K562 (cell line): ENCODE results near the gene LRRC71. TPM values are rescaled to one million over a fixed set of nuclear protein-coding genes. Genes with fewer than 3 reads are reported as not detected.

Source experiments
- ATAC-seq: fragments of 200-7000 bp; cut with Tn5 transposase; 3 replicates; pipeline ENCODE4 v1.9.1; 2020; ENCODE audit warnings: moderate library complexity
- BruUV-seq: library from RNA; stranded (reverse); fragments of 400-500 nt; replicated peaks from 2 replicates; lab custom pipeline; 2021; lab: Mats Ljungman, UMichigan
- CTCF ChIA-PET: fragments of 300-600 bp; formaldehyde crosslinking; extraction: SDS; loops from one replicate; lab custom pipeline; 2021; ENCODE audit warnings: low intra/inter-chr PET ratio; lab: Yijun Ruan, JAX
- POLR2A ChIA-PET: fragments of 300-600, 350-650 bp; sonication (Branson Sonifier 250); formaldehyde crosslinking; extraction: SDS; loops from one replicate; lab custom pipeline; 2021; ENCODE audit warnings: antibody characterized with exemption, inconsistent platforms; lab: Yijun Ruan, JAX
- DNase-seq, 4 experiments: peaks; one replicate each; pipeline versions ENCODE4 v3.0.0 to v3.0.0-alpha.2; 2011 to 2018; ENCODE audit warnings: low spot score in 3 of 4, mixed read lengths in 3 of 4; ENCODE audit errors: extremely low read depth in 1 of 4
- FAIRE-seq: peaks from 2 replicates; lab custom pipeline; 2011; peaks lifted over from hg19 to GRCh38; lab: Jason Lieb, UNC
- H2AFZ ChIP-seq: 2 replicates; pipeline ENCODE4 v1.6.0; 2011; ENCODE audit warnings: low read depth, low read length, control low read depth, inconsistent platforms
- H3K27ac ChIP-seq: fragments of 200-600 bp; 3 replicates; pipeline ENCODE4 v1.8.0; 2011; ENCODE audit warnings: low read depth, mild to moderate bottlenecking, control low read depth, inconsistent platforms, low read length, moderate library complexity, mixed read lengths; ENCODE audit errors: extremely low read depth
- H3K27me3 ChIP-seq, 2 experiments: fragments of 300-600 bp in 1 of 2; 2 replicates in 1 of 2; 3 replicates in 1 of 2; pipeline versions ENCODE4 v1.6.0 to v1.8.0; 2011; ENCODE audit warnings: inconsistent platforms in 2 of 2, low read length in 2 of 2, mild to moderate bottlenecking in 1 of 2, mixed read lengths in 1 of 2, moderate library complexity in 1 of 2; ENCODE audit not compliant: control insufficient read depth in 2 of 2, insufficient read depth in 2 of 2
- H3K36me3 ChIP-seq: fragments of 300-600 bp; 3 replicates; pipeline ENCODE4 v1.8.0; 2011; ENCODE audit warnings: mild to moderate bottlenecking, low read length, inconsistent platforms; ENCODE audit not compliant: control insufficient read depth, insufficient read depth
- H3K4me1 ChIP-seq, 2 experiments: fragments of 200-600 bp in 1 of 2; replicated peaks in 1 of 2; 2 replicates in 1 of 2; 3 replicates in 1 of 2; pipeline versions ENCODE4 v1.5.1 to v1.8.0; 2011; ENCODE audit warnings: inconsistent platforms in 2 of 2, low read length in 2 of 2, mild to moderate bottlenecking in 1 of 2, mixed read lengths in 1 of 2, moderate library complexity in 1 of 2; ENCODE audit not compliant: control insufficient read depth in 2 of 2, insufficient read depth in 2 of 2
- H3K4me2 ChIP-seq: 2 replicates; pipeline ENCODE4 v1.6.1; 2011; ENCODE audit warnings: low read length, control low read depth, inconsistent platforms, mixed read lengths; ENCODE audit not compliant: insufficient read depth
- H3K4me3 ChIP-seq: fragments of 200-600 bp; sonication (generic), shearing (Covaris generic); 2 replicates; pipeline ENCODE4 v1.5.1; 2016; ENCODE audit warnings: control low read depth, inconsistent platforms
- H3K79me2 ChIP-seq: fragments of 200-600 bp; 3 replicates; pipeline ENCODE4 v1.8.0; 2011; ENCODE audit warnings: low read length, inconsistent platforms; ENCODE audit not compliant: control insufficient read depth, insufficient read depth
- H3K9ac ChIP-seq, 2 experiments: 2 replicates each; pipeline versions ENCODE4 v1.6.0 to v1.6.1; 2011; ENCODE audit warnings: low read depth in 2 of 2, low read length in 2 of 2, control low read depth in 1 of 2, inconsistent platforms in 1 of 2, mild to moderate bottlenecking in 1 of 2, mixed read lengths in 1 of 2; ENCODE audit not compliant: insufficient read depth in 1 of 2
- H3K9me1 ChIP-seq: one replicate; pipeline ENCODE4 v1.6.0; 2011; ENCODE audit warnings: inconsistent platforms, mild to moderate bottlenecking, low read length, moderate library complexity; ENCODE audit not compliant: control insufficient read depth, insufficient read depth
- H3K9me3 ChIP-seq: replicated peaks from 2 replicates; pipeline ENCODE4 v1.5.1; 2011; ENCODE audit warnings: low read depth, low read length, inconsistent platforms; ENCODE audit not compliant: control insufficient read depth, insufficient read depth
- H4K20me1 ChIP-seq: replicated peaks from 2 replicates; pipeline ENCODE4 v1.6.1; 2011; ENCODE audit warnings: low read length, inconsistent platforms, mixed read lengths; ENCODE audit not compliant: control insufficient read depth, insufficient read depth
- CC2D1A ChIP-seq: fragments of 450-650 bp; IDR thresholded peaks from 2 replicates; pipeline ENCODE4 v1.6.1; 2017; ENCODE audit warnings: mild to moderate bottlenecking
- FOXK1 ChIP-seq: sonication (generic); formaldehyde crosslinking; IDR thresholded peaks from 2 replicates; pipeline ENCODE4 v1.8.0; 2022; ENCODE audit warnings: missing genetic modification reagents, mild to moderate bottlenecking, borderline replicate concordance
- KDM1A ChIP-seq, 2 experiments: fragments of 450-650 bp; IDR thresholded peaks; 2 replicates each; pipeline ENCODE4 v1.6.1; 2016; ENCODE audit warnings: mild to moderate bottlenecking in 2 of 2
- KLF1 ChIP-seq: fragments of 450-650 bp; IDR thresholded peaks from 2 replicates; pipeline ENCODE4 v1.6.1; 2016; ENCODE audit warnings: missing genetic modification characterization, missing compliant biosample characterization
- PTTG1 ChIP-seq: fragments of 450-650 bp; IDR thresholded peaks from 2 replicates; pipeline ENCODE4 v1.6.1; 2016; ENCODE audit warnings: low read depth, mild to moderate bottlenecking, missing genetic modification characterization, missing compliant biosample characterization
- TEAD1 ChIP-seq, 2 experiments: fragments of 450-650 bp in 1 of 2; sonication (generic) in 1 of 2; formaldehyde crosslinking; IDR thresholded peaks; 2 replicates each; pipeline versions ENCODE4 v1.4.0 to v1.8.0; 2020 to 2022; ENCODE audit warnings: mild to moderate bottlenecking in 2 of 2, missing genetic modification reagents in 1 of 2
- TGIF2 ChIP-seq: sonication (generic); formaldehyde crosslinking; IDR thresholded peaks from 2 replicates; pipeline ENCODE4 v1.8.1; 2022; ENCODE audit warnings: mild to moderate bottlenecking, missing genetic modification reagents, moderate library complexity
- ZFPM2 ChIP-seq: fragments of 250-450 bp; sonication (Bioruptor Pico); IDR thresholded peaks from 2 replicates; pipeline ENCODE4 v1.5.1; 2022; ENCODE audit warnings: mild to moderate bottlenecking
- ZNF699 ChIP-seq: fragments of 250-450 bp; sonication (Bioruptor Pico); IDR thresholded peaks from 2 replicates; pipeline ENCODE4 v1.8.0; 2021; ENCODE audit warnings: mild to moderate bottlenecking, moderate library complexity; ENCODE audit not compliant: insufficient replicate concordance
- ZNF778 ChIP-seq: fragments of 450-650 bp; formaldehyde crosslinking; IDR thresholded peaks from 2 replicates; pipeline ENCODE4 v1.4.0; 2020; ENCODE audit warnings: mild to moderate bottlenecking, moderate library complexity
- ZNF785 ChIP-seq: fragments of 250-450 bp; sonication (Bioruptor Pico); IDR thresholded peaks from 2 replicates; pipeline ENCODE4 v1.4.0; 2020; ENCODE audit warnings: mild to moderate bottlenecking
- WGBS: fragments of 100-300 bp; shearing (Covaris generic); methylation state at CpG from one replicate; pipeline ENCODE4 v1.1.6; 2016; ENCODE audit warnings: low coverage, mixed read lengths; ENCODE audit not compliant: insufficient coverage; ENCODE audit errors: missing lambda C conversion rate; 5-methylcytosine and 5-hydroxymethylcytosine counted together
- in situ Hi-C: fragments of 300-500 bp; cut with MboI; formaldehyde crosslinking; loops from 4 replicates; pipeline ENCODE4 v1.15.0; 2018; ENCODE audit warnings: inconsistent platforms, mixed read lengths
- intact Hi-C: fragments of 100-400 bp; cut with micrococcal nuclease; formaldehyde crosslinking; loops from 2 replicates; pipeline ENCODE4 v1.14.2; 2022
- polyA plus RNA-seq, 8 experiments: library from polyadenylated mRNA; depleted of rRNA in 4 of 8; stranded (reverse) in 5 of 8; unstranded in 3 of 8; fragments of >200 nt; fragmentation: Nextera tagmentation in 2 of 8; fragmentation: Illumina TruSeq in 1 of 8; extraction: Ambion mirVana in 2 of 8; extraction: Trizol in 1 of 8; gene quantifications; 2 replicates each; pipeline versions ENCODE4 v1.2.1 to v1.2.3, GENCODE V29; 2011 to 2014; ENCODE audit warnings: inconsistent platforms in 1 of 8, missing spikeins in 1 of 8
- total RNA-seq, 7 experiments: library from RNA; depleted of rRNA in 6 of 7; stranded (reverse); fragments of >200 nt in 6 of 7; fragmentation: Illumina TruSeq in 2 of 7; extraction: Trizol in 2 of 7; gene quantifications; 2 replicates each; pipeline versions ENCODE4 v1.2.1 to v1.2.3, GENCODE V29; 2011 to 2021; ENCODE audit warnings: low replicate concordance in 1 of 7
- TF ChIP-seq, protein P1 (sequence below), 2 experiments: IDR thresholded peaks in 1 of 2; conservative IDR thresholded peaks in 1 of 2; 2 replicates each; pipeline ENCODE4 v1.6.1; 2016; ENCODE audit warnings: low read depth in 2 of 2, mild to moderate bottlenecking in 1 of 2, missing compliant biosample characterization in 1 of 2, missing genetic modification characterization in 1 of 2, moderate library complexity in 1 of 2
- TF ChIP-seq, protein P2 (sequence below): fragments of 450-650 bp; formaldehyde crosslinking; IDR thresholded peaks from 2 replicates; pipeline ENCODE4 v1.4.0; 2020; ENCODE audit warnings: mild to moderate bottlenecking, mixed read lengths
- TF ChIP-seq, protein P3 (sequence below): fragments of 450-650 bp; formaldehyde crosslinking; IDR thresholded peaks from 2 replicates; pipeline ENCODE4 v1.4.0; 2020; ENCODE audit warnings: mild to moderate bottlenecking, moderate library complexity

Gene LRRC71
- total and polyA plus RNA-seq, 9 of the 15 experiments (the other 6 are each of a cell fraction or from before 2014, with no cell fraction given), result 0.06 to 1.2 (median 0.51) TPM; not detected in 1

DNA sequence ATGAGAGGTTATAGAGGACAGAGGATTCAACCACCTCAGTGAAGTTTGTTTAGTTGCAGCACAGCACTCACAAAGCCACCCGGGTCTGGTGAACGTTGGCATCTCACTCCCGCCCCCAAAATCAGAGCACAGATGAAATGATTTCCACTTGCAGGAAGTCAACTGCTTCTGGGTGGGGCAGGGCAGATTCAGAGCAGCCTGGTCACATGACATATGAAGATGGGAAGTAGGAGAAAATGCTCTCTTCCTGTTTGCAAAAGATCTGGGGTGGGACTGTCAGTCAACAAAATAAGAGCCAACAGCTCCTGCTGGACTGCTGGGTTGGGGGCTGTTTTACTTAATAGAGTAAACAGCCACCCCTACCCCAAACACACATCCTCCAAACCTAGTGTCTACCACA, 43.2 kb downstream of the LRRC71 start (continued):
- no peak for TF ChIP-seq CC2D1A
- TF ChIP-seq KLF1, result no peak
- TF ChIP-seq KDM1A (IDR thresholded peaks at IDR 0.05), result peak; percentile 69 to 81

DNA sequence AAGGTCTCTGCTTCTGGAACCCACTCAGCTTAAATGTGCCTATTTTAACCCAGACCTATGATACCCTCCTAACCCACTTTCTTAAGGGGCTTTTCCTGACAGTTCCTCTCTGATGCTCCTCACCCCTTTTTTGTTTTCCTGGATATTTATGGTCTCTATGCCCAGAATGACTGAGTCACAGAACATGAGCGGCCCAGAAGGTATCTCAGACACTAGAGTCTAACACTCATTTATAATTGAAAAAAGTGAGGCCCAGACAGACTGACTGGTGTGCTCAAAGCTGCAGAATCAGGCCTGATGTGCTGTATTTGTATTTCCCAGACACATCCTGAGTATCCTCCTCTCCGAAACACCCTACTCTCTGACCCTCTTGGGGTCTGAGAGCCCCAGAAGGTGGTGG, 44.0 kb downstream of the LRRC71 start:
- H2AFZ ChIP-seq, result no peak overlapping the region
- FAIRE-seq (no peak), DNase-seq (no peak), ATAC-seq (no peak)
- no peaks in the 10 kb centered on the region for H3K27me3 ChIP-seq
- H3K9me3 ChIP-seq, result no peaks in the 10 kb centered on the region
- POLR2A ChIA-PET, result interaction anchor here (1.0 to 2.2 kb wide), 2 partner anchors 17 to 29 kb away, joined by 4 to 8 read pairs; no protein-coding TSS in a partner anchor
- no peak overlapping the region for H3K4me2 ChIP-seq
- H3K9ac ChIP-seq, result no peak overlapping the region
- H3K4me1 ChIP-seq, result peaks cover 0 to 12% of the 10 kb centered on the region in 2 experiments; a peak in 4 of 5 replicates
- no peak overlapping the region for H3K27ac ChIP-seq
- no peaks in the 10 kb centered on the region for H4K20me1 ChIP-seq
- no peaks in the 10 kb centered on the region for H3K9me1 ChIP-seq
- TF ChIP-seq, protein P1, sequence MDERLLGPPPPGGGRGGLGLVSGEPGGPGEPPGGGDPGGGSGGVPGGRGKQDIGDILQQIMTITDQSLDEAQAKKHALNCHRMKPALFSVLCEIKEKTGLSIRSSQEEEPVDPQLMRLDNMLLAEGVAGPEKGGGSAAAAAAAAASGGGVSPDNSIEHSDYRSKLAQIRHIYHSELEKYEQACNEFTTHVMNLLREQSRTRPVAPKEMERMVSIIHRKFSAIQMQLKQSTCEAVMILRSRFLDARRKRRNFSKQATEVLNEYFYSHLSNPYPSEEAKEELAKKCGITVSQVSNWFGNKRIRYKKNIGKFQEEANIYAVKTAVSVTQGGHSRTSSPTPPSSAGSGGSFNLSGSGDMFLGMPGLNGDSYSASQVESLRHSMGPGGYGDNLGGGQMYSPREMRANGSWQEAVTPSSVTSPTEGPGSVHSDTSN (CRISPR knock-in tag; IDR thresholded peaks at IDR 0.05; ENCODE audit: low read depth), result no peak
- TF ChIP-seq, protein P1 (tag; conservative IDR thresholded peaks at IDR 0.05; ENCODE audit: low read depth), result no peak
- TF ChIP-seq ZNF699 (no peak), ZNF785 (no peak), PTTG1 (tag) (no peak), TEAD1 (CRISPR knock-in tag; IDR thresholded peaks at IDR 0.05) (no peak), FOXK1 (CRISPR knock-in tag) (no peak), ZNF778 (no peak), TGIF2 (CRISPR knock-in tag) (no peak), ZFPM2 (no peak)
- TF ChIP-seq, protein P2, sequence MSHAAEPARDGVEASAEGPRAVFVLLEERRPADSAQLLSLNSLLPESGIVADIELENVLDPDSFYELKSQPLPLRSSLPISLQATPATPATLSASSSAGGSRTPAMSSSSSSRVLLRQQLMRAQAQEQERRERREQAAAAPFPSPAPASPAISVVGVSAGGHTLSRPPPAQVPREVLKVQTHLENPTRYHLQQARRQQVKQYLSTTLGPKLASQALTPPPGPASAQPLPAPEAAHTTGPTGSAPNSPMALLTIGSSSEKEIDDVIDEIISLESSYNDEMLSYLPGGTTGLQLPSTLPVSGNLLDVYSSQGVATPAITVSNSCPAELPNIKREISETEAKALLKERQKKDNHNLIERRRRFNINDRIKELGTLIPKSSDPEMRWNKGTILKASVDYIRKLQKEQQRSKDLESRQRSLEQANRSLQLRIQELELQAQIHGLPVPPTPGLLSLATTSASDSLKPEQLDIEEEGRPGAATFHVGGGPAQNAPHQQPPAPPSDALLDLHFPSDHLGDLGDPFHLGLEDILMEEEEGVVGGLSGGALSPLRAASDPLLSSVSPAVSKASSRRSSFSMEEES, result no peak
- TF ChIP-seq, protein P3, sequence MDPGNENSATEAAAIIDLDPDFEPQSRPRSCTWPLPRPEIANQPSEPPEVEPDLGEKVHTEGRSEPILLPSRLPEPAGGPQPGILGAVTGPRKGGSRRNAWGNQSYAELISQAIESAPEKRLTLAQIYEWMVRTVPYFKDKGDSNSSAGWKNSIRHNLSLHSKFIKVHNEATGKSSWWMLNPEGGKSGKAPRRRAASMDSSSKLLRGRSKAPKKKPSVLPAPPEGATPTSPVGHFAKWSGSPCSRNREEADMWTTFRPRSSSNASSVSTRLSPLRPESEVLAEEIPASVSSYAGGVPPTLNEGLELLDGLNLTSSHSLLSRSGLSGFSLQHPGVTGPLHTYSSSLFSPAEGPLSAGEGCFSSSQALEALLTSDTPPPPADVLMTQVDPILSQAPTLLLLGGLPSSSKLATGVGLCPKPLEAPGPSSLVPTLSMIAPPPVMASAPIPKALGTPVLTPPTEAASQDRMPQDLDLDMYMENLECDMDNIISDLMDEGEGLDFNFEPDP (CRISPR knock-in tag), result no peak
- TF ChIP-seq, all 486 proteins: peak for 0
- Histone ChIP-seq H3K79me2 (no peaks in the 10 kb centered on the region), H3K4me3 (no peak overlapping the region), H3K36me3 (peaks cover 33% of the 10 kb centered on the region; the same call in 2 of the 3 replicates)
- intact Hi-C loops (no loop called here), in situ Hi-C loops (no loop called here)
- 88% methylated on average over 2 of the region's 2 CpGs for WGBS
- BruUV-seq, result no TSS peak
- CTCF ChIA-PET, result no interaction called here
